Transverse colon (tissue), 4 donors: ENCODE data around the gene SKIDA1. TPM values are rescaled to one million over a fixed set of nuclear protein-coding genes. Genes with fewer than 3 reads are reported as not detected.

Source experiments
- DNase-seq: peaks from one replicate; pipeline ENCODE4 v3.0.0-alpha.2; 2019
- H3K27ac ChIP-seq, 4 donors: fragments of 200-600 bp; sonication (generic); 2 replicates each; pipeline ENCODE4 v1.5.1; 2016 to 2018; ENCODE audit warnings: inconsistent platforms in 4 of 4
- H3K27me3 ChIP-seq: fragments of 200-600 bp; sonication (generic); 2 replicates; pipeline ENCODE4 v1.5.1; 2017; ENCODE audit warnings: inconsistent platforms
- H3K36me3 ChIP-seq, 4 donors: fragments of 200-600 bp; sonication (generic); 2 replicates each; pipeline ENCODE4 v1.5.1; 2017 to 2019; ENCODE audit warnings: inconsistent platforms in 4 of 4
- H3K4me1 ChIP-seq, 4 donors: fragments of 200-600 bp; sonication (generic); 2 replicates each; pipeline ENCODE4 v1.5.1; 2017 to 2020; ENCODE audit warnings: inconsistent platforms in 4 of 4
- H3K4me3 ChIP-seq, 4 donors: fragments of 200-600 bp; sonication (generic); 1 replicate in 1 of 4; 2 replicates in 3 of 4; pipeline versions ENCODE4 v1.5.1 to v1.6.1; 2017 to 2019; ENCODE audit warnings: inconsistent platforms in 4 of 4
- H3K9me3 ChIP-seq, 2 donors: fragments of 200-600 bp; sonication (generic); 2 replicates each; pipeline ENCODE4 v1.5.1; 2017 to 2019; ENCODE audit warnings: inconsistent platforms in 2 of 2
- EP300 ChIP-seq: sonication (generic); formaldehyde crosslinking; IDR thresholded peaks from one replicate; pipeline ENCODE4 v1.6.1; 2017; ENCODE audit warnings: antibody characterized with exemption, low read depth
- POLR2A ChIP-seq: fragments of 450-650 bp; IDR thresholded peaks from one replicate; pipeline ENCODE4 v1.6.1; 2016; ENCODE audit warnings: antibody characterized with exemption, mild to moderate bottlenecking, moderate library complexity
- POLR2AphosphoS5 ChIP-seq, 3 donors: sonication (generic); formaldehyde crosslinking; IDR thresholded peaks; one replicate each; pipeline ENCODE4 v1.6.1; 2016; ENCODE audit warnings: antibody characterized with exemption in 3 of 3
- WGBS, 2 donors: methylation state at CpG; one replicate each; pipeline ENCODE4 v1.1.5; 2018; ENCODE audit warnings: low coverage in 1 of 2; 5-methylcytosine and 5-hydroxymethylcytosine counted together
- in situ Hi-C, 4 donors: fragments of 200-750 bp; cut with MboI; loops; one replicate each; pipeline versions ENCODE4 v1.15.0 to v1.15.1; 2017; ENCODE audit warnings: low sequenced_read_pairs in 3 of 4, low pct_ligation_motif_present in 1 of 4, low pct_unique_long_range_greater_than_20kb in 1 of 4
- intact Hi-C: fragments of 100-400 bp; cut with DNase I; formaldehyde crosslinking; loops from one replicate; pipeline ENCODE4 v1.15.1; 2023; ENCODE audit warnings: low total_unique reads
- total RNA-seq, 4 donors: library from RNA; depleted of rRNA; stranded (reverse); fragments of >200 nt; gene quantifications; one replicate each; pipeline ENCODE4 v1.1.0, GENCODE V29; 2016
- TF ChIP-seq, protein P1 (sequence below), 5 experiments: fragments of 200-600 bp in 3 of 5; fragments of 450-650 bp in 2 of 5; sonication (generic) in 3 of 5; IDR thresholded peaks; 1 replicate in 2 of 5; 2 replicates in 3 of 5; pipeline ENCODE4 v1.5.1; 2016 to 2017; ENCODE audit warnings: antibody characterized with exemption in 5 of 5, inconsistent platforms in 3 of 5, mild to moderate bottlenecking in 2 of 5, moderate library complexity in 1 of 5

Gene SKIDA1
- total RNA-seq, 4 donors from 2014 or later: 0.27 to 0.60 TPM; not detected in 2

DNA sequence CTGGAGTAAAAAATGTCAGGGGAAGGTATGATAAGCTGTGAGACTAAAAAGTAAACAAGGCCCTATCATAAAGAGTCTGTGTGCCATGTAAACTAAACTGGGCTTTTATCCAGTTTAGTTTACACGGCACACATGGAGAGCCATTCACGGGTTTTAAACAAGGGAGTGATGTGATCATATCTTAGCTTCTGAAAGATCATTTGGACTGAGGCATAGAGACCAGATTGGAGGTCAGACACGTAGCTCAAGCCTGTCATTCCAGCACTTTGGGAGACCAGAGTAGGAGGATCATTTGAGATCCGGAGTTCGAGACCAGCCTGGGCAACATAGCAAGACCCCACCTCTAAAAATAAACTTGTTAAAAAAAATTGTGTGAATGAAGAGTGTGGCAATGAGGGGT is 50.1 kb downstream of the SKIDA1 start:
- H3K36me3 ChIP-seq: no peaks in the 10 kb centered on the region
- no peaks in the 10 kb centered on the region for H3K27me3 ChIP-seq
- H3K4me3 ChIP-seq: no peak overlapping the region
- H3K27ac ChIP-seq: no peak overlapping the region
- TF ChIP-seq EP300: no peak
- TF ChIP-seq POLR2AphosphoS5 (IDR thresholded peaks at IDR 0.05): no peak
- TF ChIP-seq POLR2A: no peak
- TF ChIP-seq, protein P1, sequence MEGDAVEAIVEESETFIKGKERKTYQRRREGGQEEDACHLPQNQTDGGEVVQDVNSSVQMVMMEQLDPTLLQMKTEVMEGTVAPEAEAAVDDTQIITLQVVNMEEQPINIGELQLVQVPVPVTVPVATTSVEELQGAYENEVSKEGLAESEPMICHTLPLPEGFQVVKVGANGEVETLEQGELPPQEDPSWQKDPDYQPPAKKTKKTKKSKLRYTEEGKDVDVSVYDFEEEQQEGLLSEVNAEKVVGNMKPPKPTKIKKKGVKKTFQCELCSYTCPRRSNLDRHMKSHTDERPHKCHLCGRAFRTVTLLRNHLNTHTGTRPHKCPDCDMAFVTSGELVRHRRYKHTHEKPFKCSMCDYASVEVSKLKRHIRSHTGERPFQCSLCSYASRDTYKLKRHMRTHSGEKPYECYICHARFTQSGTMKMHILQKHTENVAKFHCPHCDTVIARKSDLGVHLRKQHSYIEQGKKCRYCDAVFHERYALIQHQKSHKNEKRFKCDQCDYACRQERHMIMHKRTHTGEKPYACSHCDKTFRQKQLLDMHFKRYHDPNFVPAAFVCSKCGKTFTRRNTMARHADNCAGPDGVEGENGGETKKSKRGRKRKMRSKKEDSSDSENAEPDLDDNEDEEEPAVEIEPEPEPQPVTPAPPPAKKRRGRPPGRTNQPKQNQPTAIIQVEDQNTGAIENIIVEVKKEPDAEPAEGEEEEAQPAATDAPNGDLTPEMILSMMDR (IDR thresholded peaks at IDR 0.05): no peak
- H3K9me3 ChIP-seq: no peaks in the 10 kb centered on the region
- H3K4me1 ChIP-seq: no peaks in the 10 kb centered on the region
- intact Hi-C loops (no loop called here), in situ Hi-C loops (loop anchor here (25.0 kb wide), 4 partner anchors 188 to 1512 kb away; no protein-coding TSS in a partner anchor)
- WGBS, 2 donors: 46 to 60% methylated on average over 2 to 5 of the region's 5 CpGs
- DNase-seq: no peak

DNA sequence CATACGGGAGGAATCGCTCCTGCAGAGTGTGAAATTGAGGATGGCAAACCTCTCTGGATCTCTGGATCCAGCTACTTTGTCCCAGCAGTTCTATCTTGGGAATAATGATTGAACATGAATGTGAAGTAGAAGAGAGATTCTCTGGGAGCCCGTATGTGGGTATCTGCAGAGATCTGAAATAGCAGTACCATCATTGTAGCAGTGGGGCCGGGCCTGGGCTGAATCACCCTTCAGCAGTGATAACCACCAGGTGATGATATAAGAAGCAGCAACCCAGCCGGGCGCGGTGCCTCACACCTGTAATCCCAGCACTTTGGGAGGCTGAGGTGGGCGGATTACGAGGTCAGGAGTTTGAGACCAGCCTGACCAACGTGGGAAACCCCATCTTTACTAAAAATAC is 51.9 kb downstream of the SKIDA1 start:
- Histone ChIP-seq H3K27ac (no peak overlapping the region), H3K9me3 (no peaks in the 10 kb centered on the region), H3K4me1 (no peaks in the 10 kb centered on the region), H3K4me3 (no peak overlapping the region), H3K36me3 (no peaks in the 10 kb centered on the region), H3K27me3 (no peaks in the 10 kb centered on the region)
- in situ Hi-C loops: no loop called here
- intact Hi-C loops: no loop called here
- TF ChIP-seq, protein P1 (IDR thresholded peaks at IDR 0.05): no peak
- TF ChIP-seq POLR2AphosphoS5 (IDR thresholded peaks at IDR 0.05) (no peak), POLR2A (no peak), EP300 (no peak)
- WGBS, 2 donors: 90% methylated on average over 10 of the region's 10 CpGs; no CpG with 5 or more reads in 1 of the 2 donors
- no peak for DNase-seq

DNA sequence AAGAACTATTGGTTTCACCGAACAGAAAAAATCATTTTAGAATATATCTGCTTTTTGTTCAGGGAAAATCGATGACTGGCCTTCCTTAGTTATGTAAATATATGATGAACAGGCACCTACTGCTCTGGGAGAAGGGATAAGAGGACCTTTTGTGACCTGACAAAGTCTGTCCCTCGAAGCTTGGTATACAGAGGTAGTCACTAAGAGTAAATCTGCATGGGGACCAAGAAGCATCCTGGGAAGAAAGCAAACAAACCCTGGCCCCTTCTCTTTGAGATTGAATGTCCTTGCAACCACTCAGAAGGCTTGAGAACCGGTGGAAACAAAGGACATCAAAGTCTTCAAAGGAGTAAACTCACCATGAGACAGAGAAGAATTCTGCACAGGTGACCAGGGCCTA is 52.3 kb downstream of the SKIDA1 start:
- Histone ChIP-seq H3K4me3 (no peak overlapping the region), H3K27ac (no peak overlapping the region), H3K9me3 (no peaks in the 10 kb centered on the region), H3K4me1 (no peaks in the 10 kb centered on the region), H3K27me3 (no peaks in the 10 kb centered on the region), H3K36me3 (no peaks in the 10 kb centered on the region)
- intact Hi-C loops: no loop called here
- no peak for DNase-seq
- 48 to 79% methylated on average over 2 to 4 of the region's 4 CpGs for WGBS, 2 donors
- TF ChIP-seq EP300 (no peak), POLR2AphosphoS5 (IDR thresholded peaks at IDR 0.05) (no peak), POLR2A (no peak)
- TF ChIP-seq, protein P1 (IDR thresholded peaks at IDR 0.05): no peak
- in situ Hi-C loops: no loop called here

DNA sequence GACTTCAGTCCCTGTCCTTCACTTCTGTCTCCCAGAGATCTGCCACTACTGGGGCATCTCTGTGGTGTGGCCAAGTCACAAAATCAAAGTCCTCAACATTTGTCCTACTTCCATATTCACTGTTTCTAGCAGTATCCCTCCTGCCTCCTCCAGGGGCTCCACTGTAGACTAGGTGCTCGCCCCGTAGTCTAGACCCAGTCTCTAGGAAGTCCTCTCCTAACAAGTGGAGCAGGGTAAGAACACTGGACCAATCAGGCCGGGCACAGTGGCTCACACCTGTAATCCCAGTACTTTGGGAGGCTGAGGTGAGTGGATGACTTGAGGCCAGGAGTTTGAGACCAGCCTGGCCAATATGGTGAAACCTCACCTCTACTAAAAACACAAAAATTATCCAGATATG is 57.4 kb downstream of the SKIDA1 start:
- no peaks in the 10 kb centered on the region for H3K27me3 ChIP-seq
- intact Hi-C loops (no loop called here), in situ Hi-C loops (no loop called here)
- H3K9me3 ChIP-seq: no peaks in the 10 kb centered on the region
- TF ChIP-seq POLR2AphosphoS5 (IDR thresholded peaks at IDR 0.05): no peak
- TF ChIP-seq POLR2A: no peak
- no peak for TF ChIP-seq EP300
- TF ChIP-seq, protein P1 (IDR thresholded peaks at IDR 0.05): no peak
- H3K27ac ChIP-seq: no peak overlapping the region
- no peak for DNase-seq
- H3K4me3 ChIP-seq: no peak overlapping the region
- 85% methylated on average over 3 of the region's 3 CpGs; no CpG with 5 or more reads in 1 of the 2 donors for WGBS, 2 donors
- H3K36me3 ChIP-seq: no peaks in the 10 kb centered on the region
- no peaks in the 10 kb centered on the region for H3K4me1 ChIP-seq
